HG03571 (cell line): ENCODE measurements around the gene PUS7L.
"Not testable (repeated sequence)": the region's sequence is repeated elsewhere in the genome, so short reads cannot be mapped to it uniquely, and the experiment has no call there.

Experiments used
- ATAC-seq: cut with Tn5 transposase; IDR thresholded peaks from one replicate; pipeline ENCODE4 v1.9.1; 2021; ENCODE audit not compliant: unreplicated experiment

Gene PUS7L

GRCh38 chr12:43750814-43751213 lies 7.8 kb downstream of the PUS7L start:
- ATAC-seq, result no peak

GRCh38 chr12:43749016-43749415 lies 9.6 kb downstream of the PUS7L start:
- ATAC-seq, result no peak

- no peak for ATAC-seq
These were observed 13.8 kb downstream of the PUS7L start for GRCh38 chr12:43744826-43745225.

- ATAC-seq, result no peak
These were observed 16.5 kb downstream of the PUS7L start for GRCh38 chr12:43742106-43742505.

GRCh38 chr12:43740511-43741100 lies 18.0 kb downstream of the PUS7L start:
- ATAC-seq, result no peak

GRCh38 chr12:43737646-43738045 lies 20.9 kb downstream of the PUS7L start:
- no peak for ATAC-seq

GRCh38 chr12:43736927-43737440 lies 21.6 kb downstream of the PUS7L start:
- ATAC-seq, result no peak

- no peak for ATAC-seq
These were observed 24.9 kb downstream of the PUS7L start for GRCh38 chr12:43733687-43734086.

- no peak for ATAC-seq
These were observed 28.3 kb downstream of the PUS7L start for GRCh38 chr12:43730283-43730682.

- ATAC-seq, result no peak
These were observed 29.9 kb downstream of the PUS7L start for GRCh38 chr12:43728698-43729097.

GRCh38 chr12:43728117-43728516 lies 30.5 kb downstream of the PUS7L start:
- ATAC-seq, result no peak

GRCh38 chr12:43723134-43723533 lies 35.5 kb downstream of the PUS7L start:
- ATAC-seq, result no peak

GRCh38 chr12:43722621-43723020 lies 36.0 kb downstream of the PUS7L start:
- ATAC-seq, result no peak

- ATAC-seq, result no peak
These were observed 47.2 kb downstream of the PUS7L start for GRCh38 chr12:43711348-43711747.

- not testable (repeated sequence) for ATAC-seq
These were observed 54.8 kb downstream of the PUS7L start for GRCh38 chr12:43703772-43704171.

GRCh38 chr12:43701194-43701593 lies 57.4 kb downstream of the PUS7L start:
- ATAC-seq, result not testable (repeated sequence)

GRCh38 chr12:43696154-43696553 lies 62.4 kb downstream of the PUS7L start:
- no peak for ATAC-seq

GRCh38 chr12:43694879-43695278 lies 63.7 kb downstream of the PUS7L start:
- ATAC-seq, result no peak

- no peak for ATAC-seq
These were observed 66.5 kb downstream of the PUS7L start for GRCh38 chr12:43692064-43692463.

GRCh38 chr12:43685491-43685890 lies 73.1 kb downstream of the PUS7L start:
- ATAC-seq, result not testable (repeated sequence)

- ATAC-seq, result peak; percentile 86
These were observed 82.3 kb downstream of the PUS7L start for GRCh38 chr12:43676183-43676813.

GRCh38 chr12:43675048-43675904 lies 83.3 kb downstream of the PUS7L start:
- no peak for ATAC-seq
